Omental fat pad (tissue), 4 donors: ENCODE data around the gene PLEKHJ1. TPM values are rescaled to one million over a fixed set of nuclear protein-coding genes. Genes with fewer than 3 reads are reported as not detected.

ENCODE experiments used
- ATAC-seq: fragments of 150-250 bp; one replicate; pipeline ENCODE4 v1.9.1; 2016; ENCODE audit warnings: mild to moderate bottlenecking, moderate library complexity; ENCODE audit not compliant: low FRiP score
- DNase-seq: peaks from one replicate; pipeline ENCODE4 v3.0.0-alpha.2; 2019; ENCODE audit warnings: low spot score
- total RNA-seq, 4 donors: library from RNA; depleted of rRNA; stranded (reverse); fragments of >200 nt; gene quantifications; one replicate each; pipeline ENCODE4 v1.1.0, GENCODE V29; 2016
- TF ChIP-seq, protein P1 (sequence below), 3 donors: fragments of 450-650 bp; IDR thresholded peaks; one replicate each; pipeline ENCODE4 v1.5.1; 2016 to 2017; ENCODE audit warnings: antibody characterized with exemption in 3 of 3, mild to moderate bottlenecking in 3 of 3, moderate library complexity in 2 of 3

PLEKHJ1 gene
- total RNA-seq, 4 donors from 2014 or later = 45.0 to 67.5 (median 52.3) TPM

DNA sequence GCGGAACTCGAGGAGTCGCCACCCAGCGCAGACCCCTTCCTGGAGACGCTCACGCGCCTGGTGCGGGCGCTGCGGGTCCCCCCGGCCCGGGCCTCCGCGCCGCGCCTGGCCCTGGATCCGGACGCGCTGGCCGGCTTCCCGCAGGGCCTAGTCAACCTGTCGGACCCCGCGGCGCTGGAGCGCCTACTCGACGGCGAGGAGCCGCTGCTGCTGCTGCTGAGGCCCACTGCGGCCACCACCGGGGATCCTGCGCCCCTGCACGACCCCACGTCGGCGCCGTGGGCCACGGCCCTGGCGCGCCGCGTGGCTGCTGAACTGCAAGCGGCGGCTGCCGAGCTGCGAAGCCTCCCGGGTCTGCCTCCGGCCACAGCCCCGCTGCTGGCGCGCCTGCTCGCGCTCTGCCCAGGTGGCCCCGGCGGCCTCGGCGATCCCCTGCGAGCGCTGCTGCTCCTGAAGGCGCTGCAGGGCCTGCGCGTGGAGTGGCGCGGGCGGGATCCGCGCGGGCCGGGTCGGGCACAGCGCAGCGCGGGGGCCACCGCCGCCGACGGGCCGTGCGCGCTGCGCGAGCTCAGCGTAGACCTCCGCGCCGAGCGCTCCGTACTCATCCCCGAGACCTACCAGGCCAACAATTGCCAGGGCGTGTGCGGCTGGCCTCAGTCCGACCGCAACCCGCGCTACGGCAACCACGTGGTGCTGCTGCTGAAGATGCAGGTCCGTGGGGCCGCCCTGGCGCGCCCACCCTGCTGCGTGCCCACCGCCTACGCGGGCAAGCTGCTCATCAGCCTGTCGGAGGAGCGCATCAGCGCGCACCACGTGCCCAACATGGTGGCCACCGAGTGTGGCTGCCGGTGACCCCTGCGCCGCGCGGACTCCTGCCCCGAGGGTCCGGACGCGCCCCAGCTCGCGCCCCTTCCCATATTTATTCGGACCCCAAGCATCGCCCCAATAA is 15.3 kb upstream of the PLEKHJ1 start:
- no peak for DNase-seq
- no peak for ATAC-seq
- TF ChIP-seq, protein P1, sequence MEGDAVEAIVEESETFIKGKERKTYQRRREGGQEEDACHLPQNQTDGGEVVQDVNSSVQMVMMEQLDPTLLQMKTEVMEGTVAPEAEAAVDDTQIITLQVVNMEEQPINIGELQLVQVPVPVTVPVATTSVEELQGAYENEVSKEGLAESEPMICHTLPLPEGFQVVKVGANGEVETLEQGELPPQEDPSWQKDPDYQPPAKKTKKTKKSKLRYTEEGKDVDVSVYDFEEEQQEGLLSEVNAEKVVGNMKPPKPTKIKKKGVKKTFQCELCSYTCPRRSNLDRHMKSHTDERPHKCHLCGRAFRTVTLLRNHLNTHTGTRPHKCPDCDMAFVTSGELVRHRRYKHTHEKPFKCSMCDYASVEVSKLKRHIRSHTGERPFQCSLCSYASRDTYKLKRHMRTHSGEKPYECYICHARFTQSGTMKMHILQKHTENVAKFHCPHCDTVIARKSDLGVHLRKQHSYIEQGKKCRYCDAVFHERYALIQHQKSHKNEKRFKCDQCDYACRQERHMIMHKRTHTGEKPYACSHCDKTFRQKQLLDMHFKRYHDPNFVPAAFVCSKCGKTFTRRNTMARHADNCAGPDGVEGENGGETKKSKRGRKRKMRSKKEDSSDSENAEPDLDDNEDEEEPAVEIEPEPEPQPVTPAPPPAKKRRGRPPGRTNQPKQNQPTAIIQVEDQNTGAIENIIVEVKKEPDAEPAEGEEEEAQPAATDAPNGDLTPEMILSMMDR (IDR thresholded peaks at IDR 0.05) = no peak

DNA sequence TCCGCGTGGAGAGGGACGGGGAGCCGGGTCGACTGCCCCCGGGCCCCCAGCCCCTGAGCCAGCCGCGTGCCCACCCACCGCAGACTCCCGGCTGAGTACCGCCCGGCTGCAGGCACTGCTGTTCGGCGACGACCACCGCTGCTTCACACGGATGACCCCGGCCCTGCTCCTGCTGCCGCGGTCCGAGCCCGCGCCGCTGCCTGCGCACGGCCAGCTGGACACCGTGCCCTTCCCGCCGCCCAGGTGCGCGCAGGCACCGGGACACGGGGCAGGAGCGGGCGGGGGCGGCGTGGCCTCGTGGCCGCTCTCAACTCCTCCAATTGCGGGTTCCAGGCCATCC is 14.6 kb upstream of the PLEKHJ1 start:
- DNase-seq (no peak), ATAC-seq (no peak)
- TF ChIP-seq, protein P1 (IDR thresholded peaks at IDR 0.05) = no peak

- DNase-seq = no peak
- TF ChIP-seq, protein P1 (IDR thresholded peaks at IDR 0.05) = no peak
- ATAC-seq = no peak
These were observed 14.0 kb upstream of the PLEKHJ1 start for GRCh38 chr19:2249880-2250765.

- TF ChIP-seq, protein P1 (IDR thresholded peaks at IDR 0.05) = no peak
- ATAC-seq = no peak
- DNase-seq = no peak
These were observed 13.1 kb upstream of the PLEKHJ1 start, which contains the start of gene AMH for GRCh38 chr19:2249010-2249866. Gene AMH (plus strand): TSS chr19:2249323. CDS start chr19:2249333, 10 bp downstream.

DNA sequence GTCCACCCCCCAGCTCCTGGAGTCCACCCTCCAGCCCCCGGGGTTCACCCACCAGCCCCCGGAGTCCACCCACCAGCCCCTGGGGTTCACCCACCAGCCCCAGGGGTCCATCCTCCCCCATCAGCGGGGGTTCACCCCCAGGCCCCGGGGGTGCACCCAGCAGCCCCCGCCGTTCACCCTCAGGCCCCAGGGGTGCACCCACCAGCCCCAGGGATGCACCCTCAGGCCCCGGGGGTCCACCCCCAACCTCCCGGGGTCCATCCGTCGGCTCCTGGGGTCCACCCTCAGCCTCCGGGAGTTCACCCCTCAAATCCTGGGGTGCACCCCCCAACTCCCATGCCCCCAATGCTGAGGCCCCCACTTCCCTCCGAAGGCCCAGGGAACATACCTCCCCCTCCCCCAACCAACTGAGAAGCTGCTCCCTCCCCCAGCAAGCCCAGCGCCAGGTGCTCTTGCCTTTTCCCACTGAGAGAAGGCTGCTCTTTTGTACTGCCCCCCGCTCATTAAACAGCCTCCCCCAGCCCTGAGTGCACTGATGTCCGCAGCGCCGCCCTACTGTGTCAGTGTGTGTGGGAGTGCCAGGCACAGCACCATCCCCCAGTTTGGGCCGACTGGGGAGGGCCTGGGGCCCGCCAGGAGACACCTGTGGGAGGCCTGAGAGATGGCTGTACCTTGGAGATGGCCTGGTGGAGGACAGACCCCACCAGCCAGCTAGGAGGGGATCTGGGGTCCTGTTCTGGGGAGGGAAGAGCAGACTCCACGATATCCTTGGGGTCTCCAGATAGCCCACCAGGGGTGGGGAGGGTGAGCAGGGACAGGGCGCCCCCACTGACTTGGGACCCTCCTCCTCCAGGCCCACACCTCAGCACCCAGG is 12.2 kb upstream of the PLEKHJ1 start:
- DNase-seq (no peak), ATAC-seq (no peak)
- TF ChIP-seq, protein P1 (IDR thresholded peaks at IDR 0.05) = no peak
